SK-N-SH (cell line): ENCODE data around the gene ATXN7L3. TPM values are rescaled to one million over a fixed set of nuclear protein-coding genes. Genes with fewer than 3 reads are reported as not detected.

Experiments
- CTCF ChIA-PET: fragments of 300-600, 350-600 bp; formaldehyde crosslinking; extraction: SDS; loops from one replicate; lab custom pipeline; 2021; lab: Yijun Ruan, JAX
- POLR2A ChIA-PET: fragments of 350-600 bp; sonication (Branson Sonifier 250); formaldehyde crosslinking; extraction: SDS; loops from one replicate; lab custom pipeline; 2020; ENCODE audit warnings: antibody characterized with exemption, inconsistent platforms; lab: Yijun Ruan, JAX
- DNase-seq: peaks from one replicate; pipeline ENCODE4 v3.0.0; 2012
- H2AFZ ChIP-seq: fragments of 200-600 bp; sonication (generic); 2 replicates; pipeline ENCODE4 v1.8.1; 2016; ENCODE audit warnings: antibody characterized with exemption, mild to moderate bottlenecking, low read depth
- H3F3A ChIP-seq: fragments of 200-600 bp; sonication (generic); replicated peaks from 2 replicates; pipeline ENCODE3; 2016; ENCODE audit warnings: antibody characterized with exemption, mild to moderate bottlenecking; ENCODE audit not compliant: insufficient read depth
- H3K27ac ChIP-seq, 2 experiments: fragments of 200-500 bp in 1 of 2; fragments of 200-600 bp in 1 of 2; sonication (Bioruptor generic) in 1 of 2; sonication (generic), shearing (Covaris generic) in 1 of 2; 2 replicates each; pipeline versions ENCODE4 v1.5.1 to v1.6.1; 2014 to 2016; ENCODE audit warnings: low read depth in 2 of 2, inconsistent platforms in 1 of 2, low read length in 1 of 2, mild to moderate bottlenecking in 1 of 2, mixed read lengths in 1 of 2
- H3K27me3 ChIP-seq: fragments of 200-600 bp; sonication (generic), shearing (Covaris generic); 2 replicates; pipeline ENCODE4 v1.6.1; 2016; ENCODE audit warnings: mixed run types; ENCODE audit not compliant: insufficient read depth
- H3K36me3 ChIP-seq, 2 experiments: fragments of 200-500 bp in 1 of 2; fragments of 200-600 bp in 1 of 2; sonication (Bioruptor generic) in 1 of 2; sonication (generic) in 1 of 2; replicated peaks in 1 of 2; 2 replicates each; pipeline versions ENCODE3 to v1.5.1; 2014 to 2016; ENCODE audit warnings: low read length in 1 of 2, mild to moderate bottlenecking in 1 of 2; ENCODE audit not compliant: insufficient read depth in 2 of 2, control insufficient read depth in 1 of 2
- H3K4me1 ChIP-seq, 2 experiments: fragments of 200-500 bp in 1 of 2; fragments of 200-600 bp in 1 of 2; sonication (Bioruptor generic) in 1 of 2; sonication (generic), shearing (Covaris generic) in 1 of 2; 2 replicates each; pipeline versions ENCODE4 v1.5.1 to v1.6.1; 2014 to 2016; ENCODE audit warnings: low read depth in 1 of 2, low read length in 1 of 2, mixed run types in 1 of 2; ENCODE audit not compliant: insufficient read depth in 2 of 2, control insufficient read depth in 1 of 2
- H3K4me2 ChIP-seq: fragments of 200-600 bp; sonication (generic), shearing (Covaris generic); 2 replicates; pipeline ENCODE4 v1.6.1; 2017; ENCODE audit warnings: mixed run types
- H3K4me3 ChIP-seq, 2 experiments: fragments of 200-500 bp in 1 of 2; fragments of 200-600 bp in 1 of 2; sonication (Bioruptor generic) in 1 of 2; sonication (generic), shearing (Covaris generic) in 1 of 2; 2 replicates each; pipeline versions ENCODE4 v1.5.1 to v1.8.1; 2014 to 2016; ENCODE audit warnings: low read depth in 2 of 2, inconsistent platforms in 1 of 2, low read length in 1 of 2, mild to moderate bottlenecking in 1 of 2, mixed read lengths in 1 of 2, moderate library complexity in 1 of 2
- H3K79me2 ChIP-seq: fragments of 200-600 bp; sonication (generic); 2 replicates; pipeline ENCODE4 v1.8.1; 2017; ENCODE audit warnings: mild to moderate bottlenecking; ENCODE audit not compliant: insufficient read depth
- H3K9ac ChIP-seq: fragments of 200-600 bp; sonication (generic); 2 replicates; pipeline ENCODE4 v1.6.1; 2017; ENCODE audit warnings: mixed run types
- H3K9me2 ChIP-seq: fragments of 200-600 bp; sonication (generic); 2 replicates; pipeline ENCODE4 v1.6.1; 2017; ENCODE audit warnings: mixed run types
- H3K9me3 ChIP-seq: fragments of 200-600 bp; sonication (generic); 2 replicates; pipeline ENCODE4 v1.6.1; 2017; ENCODE audit warnings: mixed run types, mild to moderate bottlenecking, moderate library complexity
- H4K20me1 ChIP-seq: fragments of 200-600 bp; sonication (generic); 2 replicates; pipeline ENCODE4 v1.6.1; 2017; ENCODE audit warnings: mild to moderate bottlenecking, mixed run types; ENCODE audit not compliant: insufficient read depth
- ELF1 ChIP-seq: IDR thresholded peaks from 2 replicates; pipeline ENCODE4 v1.4.0; 2012
- FOXJ3 ChIP-seq: sonication (generic); formaldehyde crosslinking; IDR thresholded peaks from 2 replicates; pipeline ENCODE4 v1.5.1; 2020; ENCODE audit warnings: mild to moderate bottlenecking, missing genetic modification reagents
- FOXM1 ChIP-seq: IDR thresholded peaks from 2 replicates; pipeline ENCODE4 v1.4.0; 2012; ENCODE audit warnings: low read depth, mild to moderate bottlenecking
- JUND ChIP-seq: IDR thresholded peaks from 2 replicates; pipeline ENCODE4 v1.4.0; 2012
- MAX ChIP-seq: IDR thresholded peaks from 2 replicates; pipeline ENCODE4 v1.4.0; 2012; ENCODE audit warnings: low read depth
- PBX3 ChIP-seq: IDR thresholded peaks from 2 replicates; pipeline ENCODE4; 2012
- RCOR1 ChIP-seq: fragments of 150-350 bp; IDR thresholded peaks from 2 replicates; pipeline ENCODE4 v1.6.1; 2017; ENCODE audit warnings: antibody characterized with exemption, low read length
- RFX5 ChIP-seq: IDR thresholded peaks from 2 replicates; pipeline ENCODE4 v1.6.1; 2012; ENCODE audit warnings: mild to moderate bottlenecking, improper control_type of control experiment, low read length
- RXRA ChIP-seq: IDR thresholded peaks from 2 replicates; pipeline ENCODE4 v1.4.0; 2012; ENCODE audit warnings: low read depth, mild to moderate bottlenecking, borderline replicate concordance
- SMC3 ChIP-seq: IDR thresholded peaks from 2 replicates; pipeline ENCODE4 v1.6.1; 2012; ENCODE audit warnings: low read depth, low read length, improper control_type of control experiment
- TAF1 ChIP-seq: IDR thresholded peaks from 2 replicates; pipeline ENCODE4 v1.6.1; 2012; ENCODE audit warnings: low read depth, mild to moderate bottlenecking, low read length, moderate library complexity, borderline replicate concordance
- ZBTB33 ChIP-seq: IDR thresholded peaks from 2 replicates; pipeline ENCODE4 v1.4.0; 2012; ENCODE audit warnings: low read depth, borderline replicate concordance
- WGBS: methylation state at CpG from one replicate; pipeline ENCODE4 v1.1.6; 2017; ENCODE audit warnings: low lambda C conversion rate; 5-methylcytosine and 5-hydroxymethylcytosine counted together
- polyA plus RNA-seq, 3 experiments: library from polyadenylated mRNA; depleted of rRNA; stranded (reverse); fragments of >200 nt; gene quantifications; 2 replicates each; pipeline ENCODE4 v1.2.3, GENCODE V29; 2012

The ATXN7L3 gene
- polyA plus RNA-seq, 1 of the 3 experiments (the other 2 are of a cell fraction), result 47.7 TPM

- Histone ChIP-seq H2AFZ (no peak overlapping the region), H3K4me2 (no peak overlapping the region), H3K9me2 (no peaks in the 10 kb centered on the region), H3F3A (peaks cover 13% of the 10 kb centered on the region), H3K79me2 (peaks cover 2% of the 10 kb centered on the region)
- DNase-seq, result no peak
- POLR2A ChIA-PET, result no interaction called here
- WGBS, result 95% methylated on average over 28 of the region's 54 CpGs
- TF ChIP-seq ELF1 (no peak), MAX (no peak), FOXM1 (no peak), SMC3 (no peak)
- TF ChIP-seq, all 33 proteins: peak for 0
- Histone ChIP-seq H3K27me3 (no peaks in the 10 kb centered on the region), H4K20me1 (no peaks in the 10 kb centered on the region), H3K9me3 (no peaks in the 10 kb centered on the region), H3K4me1 (no peaks in the 10 kb centered on the region), H3K9ac (no peak overlapping the region), H3K4me3 (no peak overlapping the region), H3K27ac (no peak overlapping the region), H3K36me3 (peaks cover 4 to 7% of the 10 kb centered on the region in 2 experiments)
- CTCF ChIA-PET, result no interaction called here
Observed at GRCh38 chr17:44176671-44177501, 22.8 kb downstream of the ATXN7L3 start.

GRCh38 chr17:44176257-44176656 is 23.4 kb downstream of the ATXN7L3 start:
- Histone ChIP-seq H4K20me1 (no peaks in the 10 kb centered on the region), H3K9me3 (no peaks in the 10 kb centered on the region), H3K9ac (no peak overlapping the region), H2AFZ (no peak overlapping the region), H3K4me3 (no peak overlapping the region), H3F3A (peaks cover 9% of the 10 kb centered on the region), H3K27me3 (no peaks in the 10 kb centered on the region), H3K79me2 (peaks cover 2% of the 10 kb centered on the region; the same call in 1 of the 2 replicates), H3K27ac (no peak overlapping the region), H3K4me1 (no peaks in the 10 kb centered on the region), H3K4me2 (no peak overlapping the region), H3K9me2 (no peaks in the 10 kb centered on the region), H3K36me3 (peaks cover 0 to 4% of the 10 kb centered on the region in 2 experiments)
- 100% methylated on average over 1 of the region's 1 CpG for WGBS
- no peak for TF ChIP-seq FOXJ3
- no peak for TF ChIP-seq ELF1
- TF ChIP-seq FOXM1, result no peak
- no peak for TF ChIP-seq TAF1
- no peak for TF ChIP-seq SMC3
- no peak for TF ChIP-seq RXRA
- no peak for TF ChIP-seq ZBTB33
- TF ChIP-seq RCOR1, result no peak
- no peak for TF ChIP-seq RFX5
- TF ChIP-seq JUND, result no peak
- no peak for TF ChIP-seq PBX3
- no peak for DNase-seq
- ChIA-PET CTCF (no interaction called here), POLR2A (interaction anchor here (1.7 kb wide), 1 partner anchor 10 kb away, joined by 4 read pairs; the partner anchor contains the start of gene TMUB2)
